ENCODE results near the gene URI1.
"Not testable (repeated sequence)": the region's sequence is repeated elsewhere in the genome, so short reads cannot be mapped to it uniquely, and the experiment has no call there.

The URI1 gene

DNA sequence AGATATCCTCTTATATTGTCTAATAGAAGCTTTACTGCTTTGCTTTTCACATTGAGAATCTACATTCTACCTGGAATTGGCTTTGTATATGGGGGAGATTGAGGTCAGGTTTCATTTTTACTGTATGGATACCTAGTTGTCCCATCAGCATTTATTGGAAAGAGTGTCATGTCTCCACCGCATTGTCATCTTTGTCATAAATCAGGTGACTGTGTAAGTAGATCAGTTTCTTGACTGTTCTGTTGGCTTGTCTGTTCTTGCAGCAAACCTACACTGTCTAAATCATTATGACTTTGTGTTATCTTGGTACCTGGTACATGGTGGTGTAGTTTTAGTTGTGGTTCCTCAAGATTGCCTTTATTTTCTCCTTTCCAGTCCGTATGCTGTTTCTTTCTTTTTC is 5.8 kb downstream of the URI1 start:
- no peak overlapping the region for H3K4me3 ChIP-seq (ENCODE audit: low read depth, low read length)
- TF ChIP-seq, protein P1, sequence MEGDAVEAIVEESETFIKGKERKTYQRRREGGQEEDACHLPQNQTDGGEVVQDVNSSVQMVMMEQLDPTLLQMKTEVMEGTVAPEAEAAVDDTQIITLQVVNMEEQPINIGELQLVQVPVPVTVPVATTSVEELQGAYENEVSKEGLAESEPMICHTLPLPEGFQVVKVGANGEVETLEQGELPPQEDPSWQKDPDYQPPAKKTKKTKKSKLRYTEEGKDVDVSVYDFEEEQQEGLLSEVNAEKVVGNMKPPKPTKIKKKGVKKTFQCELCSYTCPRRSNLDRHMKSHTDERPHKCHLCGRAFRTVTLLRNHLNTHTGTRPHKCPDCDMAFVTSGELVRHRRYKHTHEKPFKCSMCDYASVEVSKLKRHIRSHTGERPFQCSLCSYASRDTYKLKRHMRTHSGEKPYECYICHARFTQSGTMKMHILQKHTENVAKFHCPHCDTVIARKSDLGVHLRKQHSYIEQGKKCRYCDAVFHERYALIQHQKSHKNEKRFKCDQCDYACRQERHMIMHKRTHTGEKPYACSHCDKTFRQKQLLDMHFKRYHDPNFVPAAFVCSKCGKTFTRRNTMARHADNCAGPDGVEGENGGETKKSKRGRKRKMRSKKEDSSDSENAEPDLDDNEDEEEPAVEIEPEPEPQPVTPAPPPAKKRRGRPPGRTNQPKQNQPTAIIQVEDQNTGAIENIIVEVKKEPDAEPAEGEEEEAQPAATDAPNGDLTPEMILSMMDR (IDR thresholded peaks at IDR 0.05; ENCODE audit: low read depth, low read length, missing control alignments) = no peak
- DNase-seq (ENCODE audit: low read depth) = no peak

GRCh38 chr19:29948759-29949470 is 6.9 kb downstream of the URI1 start:
- DNase-seq (ENCODE audit: low read depth); H3K4me3 ChIP-seq (ENCODE audit: low read depth, low read length): not testable (repeated sequence)

- no peak for DNase-seq (ENCODE audit: low read depth)
- TF ChIP-seq, protein P1 (IDR thresholded peaks at IDR 0.05; ENCODE audit: low read depth, low read length, missing control alignments) = no peak
- no peak overlapping the region for H3K4me3 ChIP-seq (ENCODE audit: low read depth, low read length)
Observed at GRCh38 chr19:29952177-29952576, 10.1 kb downstream of the URI1 start.

DNA sequence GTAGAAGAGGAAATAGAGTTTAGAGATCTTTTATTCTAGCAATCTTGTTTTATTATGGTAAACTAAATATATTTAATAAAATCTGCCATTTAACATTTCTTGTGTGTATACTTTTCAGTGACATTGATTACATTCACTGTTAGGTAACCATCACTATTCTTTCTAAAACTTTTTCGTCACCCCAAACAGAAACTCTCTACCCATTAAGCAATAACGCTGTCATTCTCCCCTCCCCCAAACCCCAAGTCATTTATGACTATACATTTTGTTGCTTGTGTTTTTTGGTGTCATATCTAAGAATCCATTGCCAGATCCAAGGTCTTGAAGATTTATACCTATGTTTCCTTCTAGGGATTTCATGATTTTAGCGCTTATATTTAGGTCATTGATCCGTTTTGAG is 10.6 kb downstream of the URI1 start:
- no peak for DNase-seq (ENCODE audit: low read depth)
- no peak overlapping the region for H3K4me3 ChIP-seq (ENCODE audit: low read depth, low read length)
- TF ChIP-seq, protein P1 (IDR thresholded peaks at IDR 0.05; ENCODE audit: low read depth, low read length, missing control alignments) = no peak

DNA sequence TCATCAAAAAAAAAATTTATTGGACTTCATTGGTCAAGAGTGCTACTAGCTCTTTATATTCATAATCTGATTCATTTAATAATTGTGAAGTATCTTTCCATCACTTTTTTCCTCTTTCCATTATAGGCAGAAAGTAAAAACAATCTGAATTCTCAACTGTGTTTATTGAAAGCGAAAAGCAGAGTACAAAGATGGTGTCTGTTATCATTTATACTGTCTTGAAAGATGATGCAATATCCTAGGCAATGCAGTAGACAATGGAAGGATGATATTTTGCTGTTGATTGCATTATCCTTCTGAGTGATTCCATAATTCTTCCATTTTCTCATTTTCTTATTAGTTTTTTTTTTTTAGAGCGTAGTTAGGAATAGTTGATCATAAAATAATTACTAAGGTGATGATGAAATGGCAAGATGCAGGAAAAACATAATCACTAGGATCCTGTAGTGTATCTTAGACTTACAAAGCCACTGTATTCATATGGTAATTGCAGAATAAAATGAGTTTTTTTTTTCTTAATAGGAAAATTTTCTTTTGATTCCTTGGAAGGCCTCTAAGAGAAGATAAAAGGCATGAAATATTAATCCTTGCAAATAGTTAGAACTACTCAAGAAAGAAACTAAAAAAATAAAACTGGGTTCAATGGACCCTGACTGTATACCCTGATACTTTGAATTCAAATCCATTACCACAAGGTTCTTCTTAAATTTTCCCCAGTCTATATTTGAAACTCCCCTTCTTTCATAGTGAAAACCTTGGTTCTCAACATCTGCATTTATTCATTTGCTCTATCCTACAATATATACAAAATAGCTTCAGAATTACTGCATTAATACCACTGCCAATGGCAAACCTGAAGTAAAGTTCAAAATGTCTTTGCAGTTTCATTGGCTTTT is 11.6 kb downstream of the URI1 start:
- no peak overlapping the region for H3K4me3 ChIP-seq (ENCODE audit: low read depth, low read length)
- no peak for DNase-seq (ENCODE audit: low read depth)
- TF ChIP-seq, protein P1 (IDR thresholded peaks at IDR 0.05; ENCODE audit: low read depth, low read length, missing control alignments) = no peak

- H3K4me3 ChIP-seq (ENCODE audit: low read depth, low read length) = no peak overlapping the region
- TF ChIP-seq, protein P1 (IDR thresholded peaks at IDR 0.05; ENCODE audit: low read depth, low read length, missing control alignments) = no peak
- no peak for DNase-seq (ENCODE audit: low read depth)
Observed at GRCh38 chr19:29956855-29957254, 14.8 kb downstream of the URI1 start.

DNA sequence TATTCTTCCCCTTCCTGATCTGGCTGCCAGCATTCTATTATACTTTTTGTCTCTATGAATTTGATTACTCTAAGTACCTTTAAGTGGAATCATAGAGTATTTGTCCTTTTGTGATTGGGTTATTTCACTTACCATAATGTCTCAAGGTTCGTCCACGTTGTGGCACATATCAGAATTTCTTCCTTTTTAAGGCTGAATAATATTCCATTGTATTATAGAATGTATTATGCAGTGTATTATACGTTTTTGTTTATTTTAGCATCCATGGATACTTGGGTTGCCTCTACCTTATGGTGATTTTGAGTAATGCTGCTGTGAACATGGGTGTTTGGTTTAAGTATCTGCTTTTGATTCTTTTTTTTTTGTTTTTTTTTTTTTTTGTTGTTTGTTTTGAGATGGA is 19.3 kb downstream of the URI1 start:
- TF ChIP-seq, protein P1 (IDR thresholded peaks at IDR 0.05; ENCODE audit: low read depth, low read length, missing control alignments) = no peak
- H3K4me3 ChIP-seq (ENCODE audit: low read depth, low read length) = no peak overlapping the region
- no peak for DNase-seq (ENCODE audit: low read depth)
